Bone marrow (tissue), 2 donors: ENCODE results near the gene SCN5A.

Experiments
- DNase-seq, 2 donors: peaks; one replicate each; lab custom pipeline; 2025; lab: John Stamatoyannopoulos, UW

The SCN5A gene

DNA sequence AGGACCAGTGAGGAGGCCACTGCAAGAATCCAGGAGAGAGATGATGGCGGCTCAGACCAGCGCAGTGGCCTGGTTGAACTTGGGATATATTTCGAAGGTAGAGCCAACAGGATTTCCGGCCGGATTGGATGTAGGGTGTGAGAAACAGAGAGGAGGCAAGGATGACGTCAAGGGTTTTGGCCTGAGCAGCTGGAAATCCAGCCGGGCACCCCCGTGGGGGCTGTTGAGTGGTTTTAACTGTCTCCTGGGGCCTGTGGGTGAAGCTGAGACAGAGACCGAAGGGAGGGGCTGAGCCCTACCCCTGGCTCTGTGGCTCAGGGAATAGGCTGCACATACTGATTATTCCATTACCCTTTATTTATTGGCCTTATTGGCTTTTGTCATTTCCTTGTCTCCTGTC lies 107.7 kb downstream of the SCN5A start:
- DNase-seq: no peak

DNA sequence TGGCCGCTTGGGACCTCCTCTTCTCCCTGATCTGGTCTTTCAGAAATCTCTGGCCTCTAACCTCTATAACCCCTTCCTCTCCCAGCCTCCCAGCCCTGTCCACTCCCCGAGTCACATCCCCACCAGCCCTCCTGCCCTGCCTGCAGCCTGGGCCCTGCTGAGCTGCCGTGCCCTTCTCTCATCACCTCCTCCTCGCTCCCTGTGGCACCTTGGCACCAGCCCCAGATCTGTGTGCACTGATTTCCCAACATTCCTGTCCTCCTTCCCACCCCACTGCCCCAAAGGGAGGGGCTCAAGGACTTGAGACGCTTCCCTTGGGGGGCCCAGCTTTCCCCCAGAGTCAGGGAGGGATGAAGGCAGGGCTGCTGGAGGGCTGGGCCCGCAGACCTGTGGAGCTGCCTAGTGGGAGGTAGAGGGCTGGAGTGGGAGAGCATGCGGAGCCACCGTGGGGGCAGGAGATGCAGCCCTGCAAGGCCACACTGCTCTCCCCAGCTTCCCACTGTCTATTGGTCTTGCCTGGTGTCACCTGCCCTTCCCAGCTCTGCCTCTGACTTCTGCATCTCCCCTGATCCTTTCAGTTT lies 110.6 kb downstream of the SCN5A start:
- DNase-seq: no peak

- DNase-seq: no peak
These were observed 112.8 kb downstream of the SCN5A start for GRCh38 chr3:38536671-38537070.

DNA sequence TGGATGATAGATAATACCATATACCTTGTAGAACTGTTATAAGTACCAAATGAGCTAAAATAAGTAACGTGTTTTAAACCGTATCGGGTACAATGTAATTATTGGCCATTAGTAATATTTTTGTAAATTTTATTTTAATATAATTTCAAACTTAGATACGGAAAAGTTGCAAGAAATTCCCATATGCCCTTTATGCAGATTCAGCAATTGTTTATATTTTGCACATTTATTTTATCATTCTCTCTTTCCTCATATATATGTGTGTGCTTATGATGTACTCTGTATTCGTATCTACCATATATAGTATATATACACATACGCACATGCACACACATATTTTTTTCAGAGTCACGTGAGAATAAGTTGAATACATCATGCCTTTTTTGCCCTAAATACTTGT lies 114.9 kb downstream of the SCN5A start:
- DNase-seq: no peak

DNA sequence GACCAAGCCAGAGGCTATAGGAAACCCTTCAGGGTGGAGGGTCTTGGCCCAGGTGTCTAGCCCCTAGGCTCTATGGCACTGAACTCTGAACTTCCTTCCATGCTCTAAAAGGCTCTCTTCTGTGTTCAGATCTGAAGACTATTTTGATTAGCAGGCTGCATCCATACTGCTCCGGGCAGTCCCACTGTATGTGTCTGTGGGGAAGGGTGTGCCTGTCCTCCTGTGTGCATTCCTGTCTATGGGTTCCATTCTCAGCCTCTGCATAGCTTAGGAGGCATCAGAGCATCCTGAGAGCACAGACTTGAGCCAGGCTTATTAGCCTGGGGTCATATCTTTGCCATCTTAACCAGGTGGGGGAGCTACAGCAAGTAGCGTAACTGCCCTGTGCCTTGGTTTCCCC lies 115.3 kb downstream of the SCN5A start:
- no peak for DNase-seq

DNA sequence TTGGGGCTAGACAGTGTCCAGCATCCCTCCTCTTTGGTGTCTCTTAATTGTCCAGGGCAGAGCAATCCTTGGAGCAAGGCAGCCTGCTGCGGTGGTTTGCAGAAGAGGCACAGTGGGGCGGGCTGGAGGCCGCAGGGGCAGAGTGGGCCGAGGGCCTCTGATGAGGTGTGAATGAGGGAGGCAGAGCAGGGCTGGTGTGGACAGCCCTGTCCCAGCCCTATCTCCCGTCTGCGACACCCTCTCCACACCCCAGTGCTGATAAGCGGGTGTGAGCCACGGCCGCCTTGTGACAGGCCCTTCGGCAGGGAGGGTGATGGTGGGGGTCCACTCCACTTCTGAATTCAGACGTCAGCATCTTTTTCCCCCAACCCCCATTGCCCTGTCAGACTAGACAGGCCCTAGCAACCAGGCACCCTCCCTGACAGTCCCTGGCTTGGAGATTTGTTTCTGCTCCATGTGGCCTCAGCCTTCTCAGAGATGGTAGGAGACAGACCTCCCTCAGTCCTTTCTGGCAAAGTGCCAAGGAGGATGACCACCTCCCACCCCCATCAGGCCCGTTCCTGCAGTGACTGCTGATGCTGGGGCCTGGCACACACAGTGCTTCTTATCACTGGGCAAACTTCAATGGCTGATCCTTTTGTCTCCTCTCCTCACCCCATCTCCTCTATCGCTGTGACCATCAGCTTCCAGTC lies 116.1 kb downstream of the SCN5A start:
- DNase-seq: no peak

- no peak for DNase-seq
These were observed 117.0 kb downstream of the SCN5A start for GRCh38 chr3:38532529-38532928.

DNA sequence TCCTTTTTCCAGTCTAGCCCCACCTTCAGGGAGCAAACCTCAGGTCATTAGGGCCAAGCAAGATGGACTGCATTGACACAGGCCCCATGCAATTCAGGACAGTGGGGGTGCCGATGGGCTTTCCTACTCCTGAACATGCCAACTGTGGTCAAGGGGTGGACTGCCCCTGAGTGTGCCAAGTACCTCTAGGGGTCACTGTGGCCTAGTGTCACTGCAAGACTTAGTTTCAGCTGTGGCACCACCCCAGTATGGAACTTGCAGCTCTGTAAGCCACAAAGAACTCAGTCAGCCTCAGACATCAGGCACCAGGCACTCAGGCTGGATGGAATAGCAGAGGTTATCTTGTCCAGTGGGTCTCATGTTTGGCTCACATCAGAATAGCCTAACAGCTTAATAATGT lies 121.0 kb downstream of the SCN5A start:
- no peak for DNase-seq

GRCh38 chr3:38526792-38527191 lies 122.7 kb downstream of the SCN5A start:
- DNase-seq: no peak

DNA sequence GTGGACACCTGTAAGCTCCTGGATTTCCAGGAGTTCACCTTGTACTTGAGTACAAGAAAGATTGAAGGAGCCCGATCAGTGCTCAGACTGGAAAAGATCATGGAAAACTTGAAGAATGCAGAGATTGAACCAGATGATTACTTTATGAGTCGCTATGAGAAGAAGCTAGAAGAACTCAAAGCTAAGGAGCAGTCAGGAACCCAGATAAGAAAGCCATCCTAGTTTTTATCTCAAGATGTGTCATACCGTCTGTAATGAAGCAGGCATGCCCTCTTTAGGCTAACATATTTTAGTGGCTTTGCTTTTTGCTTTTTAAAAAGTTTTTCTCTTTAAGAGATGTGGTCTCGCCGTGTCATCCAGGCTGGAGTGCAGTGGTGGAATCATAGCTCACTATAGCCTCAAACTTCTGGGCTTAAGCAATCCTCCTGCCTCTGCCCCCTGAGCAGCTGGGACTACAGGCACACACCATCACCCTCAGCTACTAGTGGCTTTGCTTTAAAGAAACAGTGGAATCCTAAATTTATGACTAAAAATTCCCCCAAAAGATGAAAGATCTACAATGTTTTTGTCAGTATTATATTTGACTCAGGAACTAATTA lies 125.2 kb downstream of the SCN5A start:
- DNase-seq: no peak

GRCh38 chr3:38522002-38522401 lies 127.5 kb downstream of the SCN5A start:
- no peak for DNase-seq

- peak; percentile 5 to 55 for DNase-seq
These were observed 128.0 kb downstream of the SCN5A start for GRCh38 chr3:38521391-38521987.

DNA sequence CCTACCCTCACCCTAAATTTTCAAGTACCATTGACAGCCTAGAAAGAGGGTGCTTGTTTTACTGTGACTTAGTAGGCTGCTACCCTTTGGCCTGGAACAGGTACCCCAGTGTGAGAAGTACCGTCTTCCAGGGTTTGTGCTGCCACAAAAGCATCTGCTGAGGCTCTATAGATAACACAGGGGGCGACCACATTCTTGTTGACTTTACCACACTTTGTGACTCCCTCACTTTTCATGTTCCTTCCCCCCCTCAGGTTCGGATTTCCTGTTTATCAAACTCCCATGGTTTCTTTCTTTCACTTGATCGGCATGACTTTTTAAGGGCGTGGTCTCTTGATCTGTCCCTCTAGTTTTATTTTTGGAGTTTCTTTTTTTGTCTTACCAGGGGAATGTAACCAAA lies 129.8 kb downstream of the SCN5A start:
- DNase-seq: no peak

- DNase-seq: no peak
These were observed 130.5 kb downstream of the SCN5A start for GRCh38 chr3:38519000-38519399.

DNA sequence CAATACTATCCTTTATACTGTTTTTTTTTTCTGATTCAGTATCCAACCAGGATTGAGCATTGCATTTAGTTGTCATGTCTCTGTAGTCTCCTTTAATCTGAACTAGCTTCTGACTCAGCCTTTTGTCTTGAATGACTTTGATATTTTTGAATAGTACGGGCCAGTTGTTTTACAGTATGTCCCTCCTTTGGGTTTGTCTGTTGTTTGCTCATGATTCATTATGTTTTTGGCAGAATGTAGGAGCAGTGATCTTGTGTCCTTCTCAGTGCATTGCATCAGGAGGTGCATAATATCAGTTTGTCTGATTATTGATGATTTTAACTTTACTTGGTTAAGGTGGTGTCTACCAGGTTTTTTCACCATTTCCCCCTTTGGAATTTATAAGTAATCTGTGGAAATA lies 132.8 kb downstream of the SCN5A start:
- no peak for DNase-seq

GRCh38 chr3:38515367-38515766 lies 134.1 kb downstream of the SCN5A start:
- no peak for DNase-seq

DNA sequence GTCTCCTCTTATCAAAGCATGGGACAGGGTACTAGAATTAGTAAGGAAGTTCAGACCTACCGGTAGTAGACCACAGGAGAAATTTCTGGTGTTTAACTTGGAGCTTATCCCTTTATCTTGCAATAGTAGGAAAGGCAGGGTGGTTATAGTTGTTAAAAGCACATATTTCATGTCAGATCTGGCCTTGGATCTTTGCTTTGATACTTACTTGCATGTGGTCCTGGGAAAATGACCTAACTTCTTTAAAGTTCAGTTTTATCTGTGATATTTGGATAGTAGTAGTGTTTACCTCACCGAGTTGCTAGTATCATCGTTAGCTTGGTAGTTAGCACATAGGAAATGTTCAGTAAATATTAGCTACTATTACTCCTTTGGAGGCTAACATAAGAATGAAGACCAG lies 137.9 kb downstream of the SCN5A start:
- DNase-seq: no peak

GRCh38 chr3:38510631-38511030 lies 138.9 kb downstream of the SCN5A start:
- no peak for DNase-seq

DNA sequence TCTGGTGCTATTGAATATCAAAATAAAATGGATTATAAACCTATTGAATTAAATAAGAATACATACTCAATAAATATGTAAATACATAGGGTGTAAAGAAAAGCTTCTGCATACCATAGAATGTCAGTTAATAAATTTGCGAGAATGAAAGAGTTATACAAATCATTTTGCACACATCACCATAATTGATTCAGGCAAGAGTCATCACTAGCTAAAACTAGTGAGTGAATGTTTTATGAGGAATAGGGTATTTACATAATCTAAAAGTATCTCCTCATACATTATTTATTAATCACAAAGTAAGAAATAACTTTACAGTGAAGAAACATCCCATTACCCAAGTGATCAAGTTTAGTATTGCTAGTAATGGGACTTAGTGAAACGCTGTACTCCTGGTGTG lies 139.8 kb downstream of the SCN5A start:
- no peak for DNase-seq

DNA sequence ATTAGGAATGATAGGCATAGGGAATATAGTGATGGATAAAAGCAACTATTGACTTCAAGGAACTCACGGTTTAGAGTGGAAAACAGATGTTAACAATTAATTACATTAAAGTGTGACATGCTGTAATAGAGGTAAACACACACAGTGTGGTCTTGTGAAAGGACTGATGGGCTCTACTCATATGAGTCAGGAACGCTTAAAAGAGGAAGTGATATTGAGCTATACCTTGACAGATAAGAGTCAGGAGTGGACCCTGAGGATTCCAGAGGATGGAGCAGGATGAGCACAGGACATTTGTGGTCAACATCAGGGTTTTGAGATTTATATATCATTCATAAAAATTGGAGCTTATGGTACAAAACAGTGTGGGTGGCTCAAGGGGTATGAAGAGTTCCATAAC lies 142.4 kb downstream of the SCN5A start:
- no peak for DNase-seq

GRCh38 chr3:38500688-38501417 lies 148.6 kb downstream of the SCN5A start:
- no peak for DNase-seq
